Right lung (tissue), 5 donors: ENCODE results near the gene C7orf33. TPM values are rescaled to one million over a fixed set of nuclear protein-coding genes. Genes with fewer than 3 reads are reported as not detected.
A peak's percentile ranks its signal among the peaks of the same experiment; 100 is the strongest.
"Not testable (repeated sequence)": the region's sequence is repeated elsewhere in the genome, so short reads cannot be mapped to it uniquely, and the experiment has no call there.

Experiments
- DNase-seq, 2 donors: peaks; one replicate each; pipeline ENCODE4 v3.0.0-alpha.2; 2013
- polyA plus RNA-seq, 5 donors: library from polyadenylated mRNA; unstranded; fragments of 120-200 nt; gene quantifications; one replicate each; pipeline versions ENCODE4 v1.2.1 to v1.2.3, GENCODE V29; 2013; ENCODE audit warnings: inconsistent platforms in 1 of 5, low replicate concordance in 1 of 5; ENCODE audit not compliant: insufficient read length in 5 of 5, insufficient read depth in 1 of 5

Gene C7orf33
- polyA plus RNA-seq, 5 donors: not detected

GRCh38 chr7:148580446-148580845 lies 10.1 kb upstream of the C7orf33 start:
- no peak for DNase-seq

- DNase-seq: no peak
Observed at GRCh38 chr7:148581624-148582023, 8.9 kb upstream of the C7orf33 start.

- no peak for DNase-seq
Observed at GRCh38 chr7:148584154-148584827, 6.3 kb upstream of the C7orf33 start.

GRCh38 chr7:148585399-148585798 lies 5.2 kb upstream of the C7orf33 start:
- no peak for DNase-seq

GRCh38 chr7:148587076-148587475 lies 3.5 kb upstream of the C7orf33 start:
- DNase-seq: no peak

GRCh38 chr7:148588168-148588567 lies 2.4 kb upstream of the C7orf33 start:
- DNase-seq: no peak

GRCh38 chr7:148588670-148589131 lies 1.9 kb upstream of the C7orf33 start:
- no peak for DNase-seq

GRCh38 chr7:148589640-148590039 lies 926 bp upstream of the C7orf33 start:
- no peak for DNase-seq

GRCh38 chr7:148596354-148596753 lies 5.8 kb downstream of the C7orf33 start:
- not testable (repeated sequence) for DNase-seq

- DNase-seq: no peak
Observed at GRCh38 chr7:148598351-148598750, 7.8 kb downstream of the C7orf33 start.

- DNase-seq: no peak
Observed at GRCh38 chr7:148605350-148605749, 14.8 kb downstream of the C7orf33 start.

- no peak for DNase-seq
Observed at GRCh38 chr7:148607151-148607661, 16.6 kb downstream of the C7orf33 start.

- DNase-seq: no peak
Observed at GRCh38 chr7:148609045-148609725, 18.6 kb downstream of the C7orf33 start.

- no peak for DNase-seq
Observed at GRCh38 chr7:148611692-148612091, 21.1 kb downstream of the C7orf33 start.

- no peak for DNase-seq
Observed at GRCh38 chr7:148615085-148615730, 24.6 kb downstream of the C7orf33 start.

- DNase-seq: no peak
Observed at GRCh38 chr7:148620749-148621359, 30.3 kb downstream of the C7orf33 start.

GRCh38 chr7:148621563-148621962 lies 31.0 kb downstream of the C7orf33 start:
- no peak for DNase-seq

GRCh38 chr7:148622887-148623585 lies 32.5 kb downstream of the C7orf33 start:
- DNase-seq: no peak

GRCh38 chr7:148623586-148624282 lies 33.2 kb downstream of the C7orf33 start:
- DNase-seq: peak in 1 of 2 donors; percentile 9

GRCh38 chr7:148624735-148625134 lies 34.2 kb downstream of the C7orf33 start:
- DNase-seq: no peak

- DNase-seq: no peak
Observed at GRCh38 chr7:148625342-148625741, 34.8 kb downstream of the C7orf33 start.
